Fibroblast of the aortic adventitia (primary cell): ENCODE measurements around the gene SPINK14. TPM values are rescaled to one million over a fixed set of nuclear protein-coding genes. Genes with fewer than 3 reads are reported as not detected.

ENCODE experiments used
- DNase-seq: peaks from one replicate; pipeline ENCODE4 v3.0.0-alpha.2; 2010; ENCODE audit warnings: low read depth
- H3K4me3 ChIP-seq: 2 replicates; pipeline ENCODE4 v1.5.1; 2011; ENCODE audit warnings: low read depth, mild to moderate bottlenecking, control low read depth, low read length, moderate library complexity
- total RNA-seq: library from RNA; depleted of rRNA; stranded (reverse); fragments of >200 nt; gene quantifications from 2 replicates; pipeline ENCODE4 v1.2.3, GENCODE V29; 2012; ENCODE audit warnings: low replicate concordance
- TF ChIP-seq, protein P1 (sequence below): IDR thresholded peaks from 2 replicates; pipeline ENCODE4 v1.5.1; 2011; ENCODE audit warnings: mild to moderate bottlenecking, low read length, control low read depth, inconsistent platforms; ENCODE audit not compliant: insufficient read depth

Gene SPINK14
- total RNA-seq, 1 donor, result not detected

DNA sequence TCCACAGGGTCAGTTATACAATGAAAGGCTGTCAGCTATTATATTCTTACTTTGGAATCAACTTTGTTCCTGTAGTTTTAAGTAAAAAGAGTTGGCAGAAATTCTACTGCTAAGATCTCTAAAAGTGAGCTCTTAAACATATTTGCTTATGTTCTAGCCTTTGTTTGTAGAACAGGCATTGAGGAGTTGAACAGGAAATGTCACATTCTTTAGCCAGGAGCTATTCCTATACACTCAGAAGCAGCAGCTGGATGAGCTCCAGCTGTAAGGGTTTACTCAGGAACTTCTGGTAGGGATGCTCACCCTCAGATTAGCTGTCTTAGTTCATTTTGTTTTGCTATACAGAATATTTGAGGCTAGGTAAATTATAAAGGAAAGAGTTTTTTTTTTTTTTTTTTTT is 22.4 kb upstream of the SPINK14 start:
- peak; percentile 22 for DNase-seq
- TF ChIP-seq, protein P1, sequence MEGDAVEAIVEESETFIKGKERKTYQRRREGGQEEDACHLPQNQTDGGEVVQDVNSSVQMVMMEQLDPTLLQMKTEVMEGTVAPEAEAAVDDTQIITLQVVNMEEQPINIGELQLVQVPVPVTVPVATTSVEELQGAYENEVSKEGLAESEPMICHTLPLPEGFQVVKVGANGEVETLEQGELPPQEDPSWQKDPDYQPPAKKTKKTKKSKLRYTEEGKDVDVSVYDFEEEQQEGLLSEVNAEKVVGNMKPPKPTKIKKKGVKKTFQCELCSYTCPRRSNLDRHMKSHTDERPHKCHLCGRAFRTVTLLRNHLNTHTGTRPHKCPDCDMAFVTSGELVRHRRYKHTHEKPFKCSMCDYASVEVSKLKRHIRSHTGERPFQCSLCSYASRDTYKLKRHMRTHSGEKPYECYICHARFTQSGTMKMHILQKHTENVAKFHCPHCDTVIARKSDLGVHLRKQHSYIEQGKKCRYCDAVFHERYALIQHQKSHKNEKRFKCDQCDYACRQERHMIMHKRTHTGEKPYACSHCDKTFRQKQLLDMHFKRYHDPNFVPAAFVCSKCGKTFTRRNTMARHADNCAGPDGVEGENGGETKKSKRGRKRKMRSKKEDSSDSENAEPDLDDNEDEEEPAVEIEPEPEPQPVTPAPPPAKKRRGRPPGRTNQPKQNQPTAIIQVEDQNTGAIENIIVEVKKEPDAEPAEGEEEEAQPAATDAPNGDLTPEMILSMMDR, result no peak

DNA sequence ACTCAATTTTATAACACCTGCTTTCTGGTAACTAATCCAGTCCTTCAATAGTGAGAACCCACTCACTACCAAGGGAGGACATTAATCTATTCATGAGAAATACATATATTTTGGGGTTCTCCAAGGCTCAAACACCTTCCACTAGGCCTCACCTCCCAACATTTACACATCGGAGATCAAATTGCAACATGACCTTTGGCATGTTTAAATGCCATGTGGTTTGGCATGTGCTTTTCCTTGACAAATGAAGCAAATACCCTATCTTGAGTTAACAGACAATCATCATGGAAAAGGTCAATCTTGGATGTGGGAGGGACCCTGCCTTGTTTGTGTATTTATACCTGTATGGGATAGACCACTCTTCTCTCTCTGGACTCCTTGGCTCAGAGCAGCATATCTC is 21.9 kb upstream of the SPINK14 start:
- TF ChIP-seq, protein P1, result no peak
- H3K4me3 ChIP-seq, result no peak overlapping the region
- DNase-seq, result no peak

More for the DNA sequence above, 22.4 kb upstream of the SPINK14 start:
- H3K4me3 ChIP-seq, result no peak overlapping the region

DNA sequence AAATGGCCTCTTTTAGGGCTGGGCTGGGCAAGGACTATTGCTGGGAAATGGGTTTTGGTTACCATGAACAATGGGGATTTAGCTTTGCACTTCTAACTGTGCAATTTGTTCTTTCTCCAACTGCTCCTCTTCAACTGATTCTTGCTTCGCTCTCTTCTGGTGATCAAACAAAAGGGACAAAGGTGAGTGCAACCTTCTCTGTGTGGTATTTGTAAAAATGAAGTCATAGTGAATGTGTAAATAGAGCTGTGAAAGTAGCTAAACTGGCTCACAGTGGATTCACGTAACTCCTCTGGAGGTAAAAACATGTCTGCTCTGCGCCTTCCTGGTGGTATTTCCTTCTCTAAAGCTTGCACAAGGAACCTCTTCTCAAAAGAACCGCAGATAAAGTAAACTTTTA is 20.9 kb upstream of the SPINK14 start:
- H3K4me3 ChIP-seq, result no peak overlapping the region
- no peak for DNase-seq
- TF ChIP-seq, protein P1, result no peak

DNA sequence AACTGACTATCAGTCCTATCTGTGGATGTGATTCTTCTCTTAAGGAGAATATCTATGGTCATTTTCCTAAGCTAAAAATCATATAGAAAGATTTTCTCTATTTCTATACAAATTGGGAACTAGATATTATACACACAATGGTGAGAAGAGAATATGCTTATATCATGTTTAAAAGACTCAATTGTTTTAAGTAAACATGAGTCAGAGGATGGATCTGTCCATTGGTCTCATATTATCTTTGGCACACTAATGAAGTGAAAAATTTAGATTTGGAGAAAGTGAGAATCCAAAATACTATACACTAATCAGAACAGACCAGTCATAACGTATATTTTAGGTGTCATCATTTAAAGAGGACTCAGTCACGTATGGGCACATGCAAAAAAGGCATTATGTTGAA is 16.5 kb upstream of the SPINK14 start:
- H3K4me3 ChIP-seq, result no peak overlapping the region
- DNase-seq, result no peak
- TF ChIP-seq, protein P1, result no peak

DNA sequence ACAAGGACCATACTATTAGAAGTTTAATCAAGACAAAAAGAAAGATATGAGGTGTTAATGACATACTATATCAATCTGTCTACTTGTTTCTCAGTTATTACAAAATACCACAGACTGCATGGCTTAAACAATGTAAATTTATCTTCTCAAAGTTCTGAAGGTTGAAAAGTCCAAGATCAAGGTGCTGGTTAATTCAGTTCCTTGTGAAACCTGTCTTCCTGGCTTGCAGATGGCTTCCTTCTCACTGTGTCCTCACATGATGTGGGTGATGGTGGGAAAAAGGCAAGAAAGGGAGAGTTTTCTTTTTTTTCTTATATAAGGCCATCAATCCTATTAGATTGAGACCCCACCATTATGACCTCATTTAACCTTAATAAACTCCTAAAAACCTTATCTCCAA is 15.6 kb upstream of the SPINK14 start:
- H3K4me3 ChIP-seq, result no peak overlapping the region
- no peak for DNase-seq
- TF ChIP-seq, protein P1, result no peak

DNA sequence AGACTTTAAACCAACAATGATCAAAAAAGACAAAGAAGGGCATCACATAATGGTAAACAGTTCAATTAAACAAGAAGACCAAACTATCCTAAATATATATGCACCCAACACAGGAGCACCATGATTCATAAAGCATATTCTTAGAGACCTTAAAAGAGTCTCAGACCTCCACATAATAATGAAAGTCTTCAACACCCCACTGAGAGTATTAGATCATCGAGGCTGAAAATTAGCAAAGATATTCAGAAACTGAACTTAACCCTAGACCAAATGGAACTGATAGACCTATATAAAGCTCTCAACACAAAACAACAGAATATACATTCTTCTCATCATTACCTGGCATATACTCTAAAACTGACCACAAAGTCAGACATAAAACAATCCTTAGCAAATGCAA is 11.7 kb upstream of the SPINK14 start:
- TF ChIP-seq, protein P1, result no peak
- no peak for DNase-seq
- no peak overlapping the region for H3K4me3 ChIP-seq

DNA sequence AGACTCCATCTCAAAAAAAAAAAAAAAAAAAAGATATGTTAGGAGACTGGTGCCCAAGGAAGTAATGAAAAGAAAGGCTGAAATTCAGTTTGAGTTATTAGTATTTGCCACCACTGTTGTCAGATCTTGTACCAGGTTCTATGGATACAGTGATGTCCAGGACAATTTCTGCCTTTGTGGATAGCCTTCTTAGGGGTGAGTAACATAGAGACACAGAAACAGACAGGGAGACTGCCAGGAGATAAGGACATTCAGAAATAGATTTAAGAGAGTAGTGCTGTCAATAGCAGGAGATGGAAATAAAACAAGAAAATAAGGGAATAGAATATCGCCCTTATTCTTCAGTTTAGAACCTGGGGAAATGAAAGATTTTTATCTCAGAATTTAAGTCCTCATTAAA is 6.3 kb upstream of the SPINK14 start:
- H3K4me3 ChIP-seq, result no peak overlapping the region
- TF ChIP-seq, protein P1, result no peak
- no peak for DNase-seq
